Fibroblast of the conjunctiva (primary cell): ENCODE measurements around the gene NFE2L2.
"Not testable (repeated sequence)": the region's sequence is repeated elsewhere in the genome, so short reads cannot be mapped to it uniquely, and the experiment has no call there.

Source experiments
- DNase-seq: peaks from one replicate; pipeline ENCODE4 v3.0.0-alpha.2; 2010; ENCODE audit warnings: low read depth

Gene NFE2L2

DNA sequence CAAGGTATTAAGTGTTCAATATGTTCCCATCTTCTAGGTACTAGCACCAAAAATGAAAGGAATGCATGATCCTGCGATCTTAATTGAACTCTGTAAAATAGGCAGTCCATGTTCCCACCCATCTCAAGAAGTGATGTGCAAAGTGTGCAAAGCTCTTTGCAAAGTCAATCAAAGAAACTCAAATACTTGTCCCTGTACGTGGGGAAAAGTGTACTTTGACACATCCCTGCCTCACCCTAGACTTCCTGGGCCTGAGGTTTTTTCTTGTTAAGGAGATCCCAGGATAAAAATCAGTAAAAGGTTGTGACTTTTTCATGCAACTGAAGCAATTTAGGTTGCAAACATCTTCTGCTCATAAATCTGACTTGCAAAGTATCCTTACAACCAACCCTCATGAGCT, 26.6 kb downstream of the NFE2L2 start:
- DNase-seq = no peak

DNA sequence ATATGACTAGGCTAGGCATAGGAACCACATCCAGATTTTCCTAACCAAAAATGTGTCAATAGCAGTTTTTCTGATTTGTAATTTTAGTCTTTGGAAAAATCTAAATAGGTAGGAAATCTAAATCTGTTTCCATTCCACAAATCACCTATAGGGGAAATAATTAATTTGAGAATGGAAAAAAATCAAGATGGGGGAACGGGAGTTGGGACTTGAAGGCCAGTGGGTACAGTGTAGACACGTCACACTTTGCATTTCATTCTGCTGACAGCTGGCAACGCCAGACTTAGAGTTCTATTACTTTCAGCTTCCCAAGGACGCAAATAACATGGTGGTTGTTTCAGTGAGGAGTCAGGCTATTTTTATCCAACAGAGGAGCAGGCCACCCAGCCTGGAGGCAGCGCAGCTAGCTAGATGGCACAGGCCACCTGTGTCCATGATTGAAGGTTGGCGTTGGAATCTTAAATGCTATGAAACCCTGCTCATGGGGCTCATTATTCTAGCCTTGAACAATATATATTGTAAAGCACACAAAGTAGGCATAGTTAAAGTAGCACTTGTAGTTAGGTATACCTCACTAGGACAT, 28.6 kb downstream of the NFE2L2 start:
- no peak for DNase-seq

DNA sequence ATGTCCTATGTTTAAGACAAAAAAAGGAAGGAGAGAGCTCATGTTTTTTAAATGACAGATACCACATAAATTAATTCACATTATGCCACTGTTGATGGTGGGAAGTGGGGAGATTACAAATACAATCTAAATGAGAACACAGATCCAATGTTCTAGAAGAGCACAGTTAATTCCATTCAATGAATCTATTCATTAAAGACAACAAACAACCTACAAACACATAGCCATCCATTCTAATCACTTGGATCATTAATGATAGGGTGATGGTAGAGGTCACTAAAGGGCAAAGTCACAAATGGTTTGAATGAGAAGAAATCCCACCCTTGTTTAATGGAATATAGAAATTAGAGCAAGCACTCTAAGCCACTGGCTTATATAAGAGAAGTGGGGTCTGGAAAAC, 30.3 kb downstream of the NFE2L2 start:
- DNase-seq = no peak

DNA sequence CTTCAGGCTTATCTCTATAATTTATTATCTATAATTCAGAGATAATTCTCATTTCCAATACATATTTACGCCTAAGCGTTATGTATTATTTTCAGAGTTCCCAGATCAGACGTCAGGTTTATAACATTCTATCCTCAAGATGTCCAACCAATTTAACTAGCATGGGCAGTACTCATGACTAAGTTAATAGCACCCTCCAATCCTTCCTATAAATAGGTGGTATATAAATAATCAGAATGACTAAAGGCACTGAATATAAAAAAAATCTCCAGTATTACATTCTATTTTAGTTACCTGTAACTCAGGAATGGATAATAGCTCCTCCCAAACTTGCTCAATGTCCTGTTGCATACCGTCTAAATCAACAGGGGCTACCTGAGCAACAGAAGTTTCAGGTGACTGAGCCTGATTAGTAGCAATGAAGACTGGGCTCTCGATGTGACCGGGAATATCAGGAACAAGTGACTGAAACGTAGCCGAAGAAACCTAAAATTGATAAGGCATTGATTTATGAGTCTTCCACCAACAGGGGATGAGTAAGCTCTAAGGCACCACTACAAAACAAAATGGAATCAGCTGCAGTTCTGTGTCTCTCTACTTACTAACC, 32.3 kb downstream of the NFE2L2 start:
- DNase-seq = no peak

DNA sequence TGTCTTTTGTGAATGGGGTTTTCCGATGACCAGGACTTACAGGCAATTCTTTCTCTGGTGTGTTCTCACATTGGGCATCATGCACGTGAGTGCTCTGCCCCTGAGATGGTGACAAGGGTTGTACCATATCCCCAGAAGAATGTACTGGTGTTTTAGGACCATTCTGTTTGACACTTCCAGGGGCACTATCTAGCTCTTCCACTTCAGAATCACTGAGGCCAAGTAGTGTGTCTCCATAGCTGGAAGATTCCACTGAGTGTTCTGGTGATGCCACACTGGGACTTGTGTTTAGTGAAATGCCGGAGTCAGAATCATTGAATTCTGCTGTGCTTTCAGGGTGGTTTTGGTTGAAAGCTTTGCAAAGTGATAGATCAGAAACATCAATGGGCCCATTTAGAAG, 33.3 kb downstream of the NFE2L2 start:
- no peak for DNase-seq

DNA sequence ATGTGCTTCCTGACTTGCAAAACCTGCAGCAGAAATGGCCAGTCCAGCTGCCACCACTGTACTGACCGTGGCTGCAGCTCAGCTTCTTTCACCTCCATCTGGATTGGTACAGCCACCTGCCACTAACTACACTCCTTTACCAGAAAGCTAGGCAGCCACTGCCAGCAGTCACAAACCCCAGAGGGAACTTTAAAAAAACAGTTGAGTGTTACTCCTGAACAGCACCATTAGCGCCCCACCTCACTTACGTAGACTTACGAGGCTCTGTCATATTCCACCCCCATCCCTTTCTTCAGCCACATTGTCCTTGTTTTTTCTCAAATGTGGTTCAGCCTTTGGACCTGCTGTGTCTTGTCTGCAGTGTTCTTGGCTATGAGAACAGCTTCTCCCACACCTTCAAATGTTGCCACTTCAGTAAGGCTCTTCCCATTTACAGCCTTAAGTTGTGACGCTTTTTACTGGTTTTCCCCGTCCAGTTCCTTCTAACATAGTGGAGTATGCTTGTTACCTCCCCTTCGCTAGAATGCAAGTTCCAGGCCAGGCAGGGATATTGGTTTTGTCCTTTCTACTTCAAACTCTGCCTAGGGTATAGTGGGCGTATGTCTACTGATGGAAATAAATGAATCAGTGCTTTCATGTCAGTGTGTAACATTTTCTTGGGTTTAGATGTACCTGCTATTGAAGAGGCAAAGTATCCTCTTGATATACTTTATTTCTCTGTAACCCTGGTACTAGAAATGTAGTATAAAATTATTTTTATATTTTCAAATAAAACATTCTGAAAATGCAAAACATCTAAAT, 34.9 kb downstream of the NFE2L2 start:
- no peak for DNase-seq

DNA sequence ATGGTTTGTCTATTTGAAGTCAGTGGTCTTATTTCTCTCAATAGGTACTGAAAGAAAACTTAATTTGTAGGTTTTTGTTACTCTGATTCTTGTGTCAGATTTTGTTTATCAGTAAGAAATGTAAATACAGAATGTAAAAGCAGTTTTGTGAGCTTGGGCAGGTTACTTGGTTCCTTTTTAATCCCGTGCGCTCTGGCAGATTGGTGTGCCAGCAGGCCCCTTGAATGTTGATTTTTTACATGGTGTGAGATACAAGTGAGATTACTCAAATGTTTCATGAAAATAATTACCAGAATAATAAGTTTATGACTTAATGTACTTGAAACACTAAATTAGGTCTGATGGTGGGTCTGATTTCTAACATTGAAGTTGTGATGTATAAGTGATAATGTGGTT, 38.6 kb downstream of the NFE2L2 start:
- no peak for DNase-seq

DNA sequence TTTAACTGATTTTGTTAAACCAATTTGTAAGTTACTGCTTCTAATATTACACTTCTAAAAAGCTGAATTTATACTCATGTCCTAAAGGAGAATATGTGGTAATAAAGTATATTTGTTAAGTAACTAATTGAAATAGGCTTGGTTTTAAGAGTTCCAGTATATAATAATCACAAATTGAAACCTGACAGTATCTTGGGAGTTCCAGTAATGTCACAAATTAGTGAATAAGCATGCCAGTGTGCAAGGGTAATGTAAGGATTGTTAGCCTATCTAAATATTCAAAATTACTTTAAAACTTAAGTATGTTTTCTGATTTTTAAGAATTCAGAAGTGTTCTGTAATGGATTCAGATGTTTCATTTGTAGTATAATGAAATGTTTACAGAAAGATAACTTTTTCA, 41.1 kb downstream of the NFE2L2 start:
- not testable (repeated sequence) for DNase-seq

DNA sequence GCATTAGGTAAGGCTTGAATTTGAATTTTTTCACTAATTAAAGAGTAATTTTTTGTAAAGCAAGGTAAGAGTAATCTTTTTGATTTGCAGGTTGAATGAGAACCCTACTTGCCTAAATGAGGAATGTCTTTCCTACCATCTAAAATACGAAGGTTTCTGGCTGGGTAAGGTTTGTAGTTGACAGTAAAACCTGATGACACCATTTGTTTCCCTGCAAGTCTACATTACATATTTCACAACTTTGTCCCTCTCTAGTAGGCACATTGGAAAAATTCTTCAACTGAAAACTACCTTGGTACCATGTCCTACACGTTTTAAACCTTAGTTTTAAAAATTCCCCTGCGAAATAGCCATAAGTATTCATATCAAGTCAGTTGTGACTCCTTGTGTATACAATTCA, 42.6 kb downstream of the NFE2L2 start:
- no peak for DNase-seq

DNA sequence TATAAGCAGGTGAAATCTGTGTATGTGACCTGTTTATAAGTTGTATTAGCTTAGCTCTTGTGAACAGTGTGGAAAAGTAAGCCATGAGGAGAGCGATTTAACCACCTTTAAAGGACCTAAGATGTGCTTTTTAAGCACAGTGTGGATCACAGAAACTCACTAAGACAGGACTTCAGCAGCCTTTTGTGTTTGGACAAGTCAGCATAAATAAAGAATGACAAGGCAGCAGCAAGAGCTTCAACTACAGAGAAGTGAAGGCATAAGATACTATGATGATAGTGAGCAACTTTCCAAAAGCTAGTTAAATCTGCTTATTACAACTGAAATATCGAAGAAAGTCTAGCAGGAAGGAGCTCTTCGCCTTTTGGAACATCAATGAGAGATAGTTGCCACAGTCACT, 43.0 kb downstream of the NFE2L2 start:
- no peak for DNase-seq

DNA sequence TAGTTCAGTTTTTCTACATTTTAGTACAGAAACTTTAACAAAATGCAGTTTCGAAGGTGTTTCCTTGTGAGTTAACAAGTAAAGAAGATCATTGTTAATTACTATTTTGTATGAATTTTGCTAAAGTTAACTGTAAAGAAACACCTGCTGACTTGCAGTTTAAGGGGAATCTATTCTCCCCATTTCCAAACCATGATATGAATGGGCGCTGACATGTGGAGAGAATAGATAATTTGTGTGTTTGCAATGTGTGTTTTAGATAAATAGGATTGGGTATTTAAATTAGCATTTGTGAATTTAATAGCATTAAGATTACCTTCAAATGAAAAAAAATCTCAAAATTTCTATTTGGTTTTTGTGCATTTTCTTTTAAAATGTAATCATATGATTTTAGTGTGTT, 44.7 kb downstream of the NFE2L2 start:
- not testable (repeated sequence) for DNase-seq

DNA sequence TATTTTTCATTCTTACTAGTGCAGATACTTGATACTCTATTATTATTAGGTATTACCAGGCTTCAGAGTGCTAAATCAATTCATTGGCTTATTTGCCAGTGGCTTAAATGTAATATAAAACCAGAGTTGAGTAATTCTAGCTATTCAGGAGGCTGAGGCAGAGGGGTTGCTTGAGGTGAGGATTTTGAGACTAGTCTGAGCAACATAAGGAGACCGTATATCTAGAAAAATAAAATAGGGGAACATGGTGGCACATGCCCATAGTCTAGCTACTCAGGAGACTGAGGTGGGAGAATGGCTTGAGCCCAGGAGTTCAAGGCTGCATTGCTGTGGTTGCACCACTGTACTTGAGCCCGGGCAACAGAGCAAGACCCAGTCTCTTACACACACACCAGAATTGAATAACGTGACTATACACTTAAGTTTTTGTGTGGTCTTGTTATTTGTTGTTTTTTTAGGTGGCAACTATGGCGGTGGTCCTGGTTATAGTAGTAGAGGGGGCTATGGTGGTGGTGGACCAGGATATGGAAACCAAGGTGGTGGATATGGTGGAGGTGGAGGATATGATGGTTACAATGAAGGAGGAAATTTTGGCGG, 47.2 kb downstream of the NFE2L2 start:
- DNase-seq = no peak

DNA sequence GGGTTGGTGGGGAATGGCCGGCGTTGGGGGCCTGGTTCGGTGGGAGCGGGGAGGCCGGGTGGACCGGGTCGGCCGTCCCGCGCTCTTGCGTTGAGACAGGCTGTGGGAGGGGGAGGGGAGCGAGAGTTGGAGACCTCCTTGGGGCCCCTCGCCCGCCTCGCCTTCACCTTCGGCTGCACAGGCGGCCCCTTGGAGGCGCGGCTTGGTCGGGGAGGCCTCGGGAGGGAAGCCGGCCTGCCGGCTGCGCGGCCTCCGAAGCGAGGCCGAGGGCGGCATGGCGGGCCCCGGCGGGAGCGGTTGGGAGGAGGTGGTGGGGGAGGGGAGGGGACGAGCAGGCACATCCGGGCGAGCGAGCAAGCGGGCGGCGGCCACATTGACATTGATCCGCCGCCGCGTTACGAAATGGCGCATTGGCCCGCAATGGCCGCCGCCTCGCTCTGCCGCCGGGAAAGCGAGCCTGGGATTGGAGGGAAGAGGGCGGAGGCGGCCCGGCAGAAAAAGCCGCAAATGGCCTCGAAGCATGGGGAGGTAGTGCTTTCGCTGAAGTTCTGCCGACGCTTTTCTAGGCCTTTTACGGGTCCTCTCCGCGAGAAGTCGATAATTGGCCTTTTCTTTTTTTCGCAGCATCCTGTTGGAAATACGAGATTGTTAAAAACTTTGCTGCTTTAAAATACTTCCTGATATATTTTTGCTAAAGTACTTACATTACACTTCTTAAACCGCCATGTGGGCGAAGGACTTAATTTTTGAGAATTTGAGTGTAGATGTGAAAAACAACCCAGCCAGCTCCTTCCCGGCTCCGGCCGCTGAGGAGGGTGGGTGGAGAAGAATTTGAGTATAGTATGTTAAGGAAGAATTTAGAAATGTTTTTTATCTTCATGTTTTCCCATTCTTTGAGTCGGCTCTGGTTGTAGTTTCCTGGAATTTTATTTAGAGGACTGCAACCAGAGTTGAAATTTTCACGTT, 51.4 kb downstream of the NFE2L2 start:
- DNase-seq = peak; percentile 81

DNA sequence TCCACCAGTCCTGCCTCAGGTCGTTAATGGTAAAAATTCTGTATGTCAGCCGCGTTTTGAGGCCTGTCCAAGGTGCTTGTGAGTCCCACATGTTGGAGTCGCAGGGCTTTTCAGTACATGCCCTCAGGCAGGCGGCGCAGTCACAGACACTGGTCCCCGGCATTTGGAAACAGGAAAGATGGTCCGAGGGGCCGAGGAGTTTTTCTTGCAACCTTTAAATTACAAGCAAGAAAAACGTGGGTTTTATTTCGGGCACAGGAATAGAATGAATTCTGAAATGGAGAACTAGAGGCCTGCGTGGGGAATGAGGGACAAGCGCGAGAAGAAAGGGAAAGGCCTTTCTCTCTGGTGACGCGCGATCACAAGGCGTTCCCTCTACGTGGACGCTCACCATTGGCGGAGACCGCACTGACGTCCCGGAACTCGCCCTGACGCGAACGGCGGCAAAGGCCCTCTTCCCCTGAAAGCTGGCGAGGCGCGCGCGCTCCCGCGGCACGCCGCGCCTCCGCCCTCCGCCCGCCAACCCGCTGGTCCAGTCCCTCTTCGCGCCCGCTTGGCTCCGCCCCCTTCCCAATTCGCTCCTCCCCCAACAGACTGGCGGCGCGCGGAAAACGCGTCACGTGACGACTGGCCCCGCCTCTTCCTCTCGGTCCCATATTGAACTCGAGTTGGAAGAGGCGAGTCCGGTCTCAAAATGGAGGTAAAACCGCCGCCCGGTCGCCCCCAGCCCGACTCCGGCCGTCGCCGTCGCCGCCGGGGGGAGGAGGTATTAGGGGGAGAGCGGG, 52.2 kb downstream of the NFE2L2 start, which contains the start of gene HNRNPA3:
Gene HNRNPA3, plus strand, starts transcription at position 689 of the 785 bp plus-strand sequence. Its CDS starts 6 bp downstream, at position 695.
- DNase-seq = peak; percentile 98

DNA sequence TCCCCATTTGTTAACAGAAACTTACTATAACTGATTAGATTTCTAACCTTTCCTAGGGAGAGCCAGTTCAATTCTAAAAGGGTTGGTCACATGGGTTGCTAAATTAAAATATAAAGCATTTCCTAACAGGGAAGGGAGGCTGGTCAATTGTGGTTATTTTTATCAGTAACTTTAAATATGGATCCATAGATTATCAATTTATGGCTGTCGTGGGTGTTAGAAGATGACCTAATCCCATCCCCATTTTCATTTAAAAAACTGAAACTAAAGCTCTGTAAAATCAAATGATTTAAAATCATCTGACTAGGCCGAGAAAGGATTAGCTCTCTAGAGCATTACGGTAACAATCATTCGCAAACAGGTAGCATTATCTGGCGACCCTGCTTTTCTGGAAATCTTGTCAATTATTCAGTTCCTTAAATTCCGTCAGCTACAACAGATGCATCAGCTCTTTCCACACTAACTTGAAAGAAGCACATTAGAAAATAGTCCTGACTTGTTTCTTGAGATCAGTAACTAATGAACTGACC, 52.9 kb downstream of the NFE2L2 start:
- DNase-seq = no peak

DNA sequence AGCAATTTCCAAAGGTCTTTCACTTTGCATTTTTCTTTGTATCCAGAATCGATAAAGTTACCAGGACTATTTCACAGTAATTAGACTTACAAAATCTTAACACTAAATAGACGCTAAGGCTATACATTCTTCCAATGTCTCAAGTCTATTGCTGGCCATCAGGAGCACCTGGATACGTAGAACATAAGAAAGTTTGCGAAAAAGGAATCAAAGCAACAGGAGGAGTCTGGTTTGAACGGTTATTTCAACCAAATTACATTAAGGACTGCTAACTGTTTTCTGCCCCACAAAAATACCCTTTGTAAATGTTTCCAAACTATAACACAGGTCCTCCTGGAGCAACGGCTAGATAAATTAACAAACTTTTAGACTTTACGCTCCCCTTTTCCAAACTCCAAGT, 53.4 kb downstream of the NFE2L2 start:
- no peak for DNase-seq

DNA sequence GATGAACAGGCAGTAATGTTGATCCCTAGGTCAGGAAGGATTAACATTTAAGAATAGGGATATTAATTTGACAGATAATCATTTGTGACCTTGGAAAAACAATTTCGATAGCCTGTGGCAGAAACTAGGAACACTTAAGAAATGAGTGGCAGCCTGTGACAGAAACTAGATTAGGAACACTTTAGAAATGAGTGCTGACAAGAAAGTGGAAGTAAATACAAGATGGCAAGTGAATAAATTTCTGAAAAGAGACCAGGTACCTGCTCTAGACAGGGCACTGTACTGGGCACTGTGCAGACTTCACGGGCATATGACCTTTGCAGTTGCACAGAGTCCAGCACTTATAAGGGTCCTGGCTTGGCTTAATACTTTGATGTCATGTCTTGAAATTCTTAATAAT, 57.4 kb downstream of the NFE2L2 start:
- no peak for DNase-seq

DNA sequence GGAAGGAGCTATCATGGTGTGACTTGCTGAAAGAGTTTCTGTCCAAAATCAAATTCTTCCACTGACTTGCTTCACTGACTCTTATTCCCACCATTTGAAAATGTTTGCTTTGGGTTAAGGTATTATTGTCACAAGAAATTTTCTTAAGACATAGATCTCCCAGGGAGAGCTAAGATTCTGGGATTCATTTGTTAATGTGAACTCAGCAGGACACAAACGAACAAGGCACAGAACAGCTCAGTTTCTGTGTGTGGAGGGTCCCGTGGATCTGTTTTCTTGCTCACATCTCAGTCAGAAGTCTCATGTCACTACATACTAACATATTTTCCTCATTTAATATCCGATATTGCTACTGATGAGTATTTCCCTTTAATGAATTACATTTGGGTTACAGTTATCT, 60.1 kb downstream of the NFE2L2 start:
- no peak for DNase-seq

DNA sequence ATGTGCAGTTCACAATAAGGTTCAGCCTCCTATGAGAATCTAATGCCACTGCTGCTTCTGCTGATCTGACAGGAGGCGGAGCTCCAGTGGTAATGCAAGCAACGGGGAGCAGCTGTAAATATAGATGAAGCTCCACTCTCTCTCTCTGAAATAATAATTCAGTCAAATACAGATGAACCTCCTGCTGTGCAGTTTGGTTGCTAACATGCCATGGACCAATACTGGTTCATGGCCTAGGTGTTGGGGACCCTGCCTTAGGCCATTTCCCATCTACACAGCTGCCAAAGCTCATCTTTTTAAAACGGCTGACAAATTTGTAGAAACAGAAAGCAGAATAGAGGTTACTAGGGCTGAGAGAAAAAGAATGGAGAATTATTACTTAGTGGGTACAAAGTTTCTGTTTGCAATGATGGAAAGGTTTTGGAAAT, 62.6 kb downstream of the NFE2L2 start:
- no peak for DNase-seq

DNA sequence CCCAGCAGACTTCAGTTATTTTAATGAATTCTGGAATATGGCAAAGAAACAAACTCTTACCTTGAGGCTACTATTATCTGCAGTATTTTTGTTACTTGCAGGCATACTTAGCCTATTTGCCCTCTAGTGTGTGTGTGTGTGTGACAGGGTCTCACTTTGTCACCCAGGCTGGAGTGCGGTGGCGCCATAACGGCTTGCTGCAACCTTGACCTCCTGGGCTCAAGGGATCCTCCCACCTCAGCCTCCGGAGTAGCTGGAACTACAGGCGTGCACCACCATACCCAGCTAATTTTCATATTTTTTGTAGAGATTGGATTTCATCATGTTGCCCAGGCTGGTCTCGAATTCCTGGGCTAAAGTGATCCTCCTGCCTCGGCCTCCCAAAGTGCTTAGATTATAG, 64.1 kb downstream of the NFE2L2 start:
- not testable (repeated sequence) for DNase-seq

DNA sequence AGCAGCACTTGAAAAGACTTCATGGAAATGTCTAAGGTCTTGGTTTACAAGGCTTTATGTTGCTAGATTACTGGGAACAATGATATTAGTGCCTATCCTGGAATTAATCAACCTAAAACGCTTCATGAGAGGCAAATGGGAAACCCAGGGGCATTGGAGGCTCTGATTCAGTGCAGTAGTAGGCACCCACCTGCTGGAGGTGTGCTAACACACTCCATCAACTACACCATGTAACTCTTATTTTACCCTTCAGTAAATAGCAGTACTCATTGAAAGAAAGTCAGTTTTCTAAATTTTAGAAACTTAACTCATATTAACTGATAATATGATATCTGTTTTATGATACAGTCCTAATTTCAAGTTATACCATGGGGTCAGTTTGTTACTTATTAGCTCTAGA, 69.3 kb downstream of the NFE2L2 start:
- no peak for DNase-seq
